Activated CD4-positive, alpha-beta T cell treated with anti-CD3 and anti-CD28 coated beads, Interleukin-2, amount 10 ng/mL, durations not matched to agents 24 days and 14 days (primary cell): Measurements from ENCODE around the gene AK5. TPM values are rescaled to one million over a fixed set of nuclear protein-coding genes. Genes with fewer than 3 reads are reported as not detected.

Source experiments
- DNase-seq: peaks from one replicate; pipeline ENCODE4 v3.0.0; 2022
- H3K27ac Mint-ChIP-seq: one replicate; pipeline ENCODE4 v1.8.0; 2022; ENCODE audit warnings: mild to moderate bottlenecking, mixed read lengths
- H3K27me3 Mint-ChIP-seq: one replicate; pipeline ENCODE4 v1.8.0; 2022; ENCODE audit warnings: mixed read lengths
- H3K36me3 Mint-ChIP-seq: one replicate; pipeline ENCODE4 v1.8.0; 2022; ENCODE audit warnings: low read depth, mild to moderate bottlenecking, mixed read lengths
- H3K4me1 Mint-ChIP-seq: one replicate; pipeline ENCODE4 v1.8.0; 2021; ENCODE audit warnings: mixed read lengths
- H3K4me3 Mint-ChIP-seq: one replicate; pipeline ENCODE4 v1.8.0; 2022; ENCODE audit warnings: mild to moderate bottlenecking, moderate library complexity, mixed read lengths
- H3K9me3 Mint-ChIP-seq: one replicate; pipeline ENCODE4 v1.8.0; 2021; ENCODE audit warnings: mixed read lengths
- intact Hi-C: fragments of 100-400 bp; cut with micrococcal nuclease; formaldehyde crosslinking; loops from one replicate; pipeline ENCODE4 v1.15.1; 2023
- total RNA-seq: library from RNA; stranded (reverse); gene quantifications from 2 replicates; pipeline ENCODE4 v1.2.3, GENCODE V29; 2022

AK5 gene
- total RNA-seq, 1 donor from 2014 or later = 0.05 TPM

DNA sequence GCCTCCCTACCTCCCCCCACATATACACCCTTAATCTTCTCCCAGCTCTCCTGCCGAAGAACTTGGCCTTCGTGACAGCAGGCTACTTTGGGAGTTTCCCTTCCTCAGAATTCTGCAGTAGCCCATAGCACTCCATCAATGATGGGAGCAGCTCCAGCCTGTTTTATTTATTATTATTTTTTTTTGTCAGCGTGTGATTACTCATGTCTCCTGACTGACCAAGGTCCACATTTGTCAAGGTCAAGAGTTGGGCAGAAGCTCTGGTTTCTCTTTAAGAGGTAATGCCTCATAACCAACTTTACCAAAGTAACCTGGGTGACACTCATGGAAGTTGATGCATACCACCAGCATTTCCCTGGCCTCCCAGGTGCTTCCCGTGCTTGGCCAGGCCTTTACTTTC is 275.2 kb downstream of the AK5 start:
- peaks cover 4% of the 10 kb centered on the region for H3K36me3 Mint-ChIP-seq

DNA sequence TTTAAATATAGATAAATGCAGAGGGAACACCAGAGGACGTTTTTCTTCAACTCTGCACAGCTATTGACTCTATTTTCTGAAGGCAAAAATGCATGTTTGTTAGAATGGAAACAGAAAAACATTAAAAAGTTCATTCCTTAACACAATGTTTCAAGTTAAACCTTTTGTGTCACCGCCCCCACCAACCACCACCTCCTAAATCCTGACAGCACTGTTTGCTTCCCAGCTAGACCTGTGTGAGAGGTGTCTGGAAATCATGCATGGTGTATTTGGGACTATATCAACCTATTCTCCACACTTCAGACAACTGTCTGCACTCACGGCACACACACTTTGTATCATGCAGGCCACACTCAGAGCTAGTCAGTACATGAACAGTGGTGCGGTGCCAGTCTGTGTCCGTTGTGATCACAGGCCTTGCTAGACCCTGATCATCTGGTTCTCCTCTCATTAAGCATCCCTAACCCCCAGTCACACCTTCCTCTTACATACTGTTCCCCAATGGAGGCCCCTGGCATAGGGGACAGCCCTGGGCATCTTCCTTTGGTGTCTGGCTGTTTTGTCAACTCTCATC is 276.9 kb downstream of the AK5 start:
- no peak for DNase-seq
- Mint-ChIP-seq H3K27ac (no peak overlapping the region), H3K36me3 (peaks cover 4% of the 10 kb centered on the region), H3K9me3 (no peaks in the 10 kb centered on the region), H3K27me3 (no peaks in the 10 kb centered on the region), H3K4me3 (no peak overlapping the region), H3K4me1 (no peaks in the 10 kb centered on the region)
- intact Hi-C loops = no loop called here

More for the DNA sequence above, 275.2 kb downstream of the AK5 start:
- intact Hi-C loops = no loop called here
- no peaks in the 10 kb centered on the region for H3K27me3 Mint-ChIP-seq
- H3K27ac Mint-ChIP-seq = no peak overlapping the region
- H3K4me3 Mint-ChIP-seq = no peak overlapping the region
- DNase-seq = no peak
- no peaks in the 10 kb centered on the region for H3K4me1 Mint-ChIP-seq
- no peaks in the 10 kb centered on the region for H3K9me3 Mint-ChIP-seq

DNA sequence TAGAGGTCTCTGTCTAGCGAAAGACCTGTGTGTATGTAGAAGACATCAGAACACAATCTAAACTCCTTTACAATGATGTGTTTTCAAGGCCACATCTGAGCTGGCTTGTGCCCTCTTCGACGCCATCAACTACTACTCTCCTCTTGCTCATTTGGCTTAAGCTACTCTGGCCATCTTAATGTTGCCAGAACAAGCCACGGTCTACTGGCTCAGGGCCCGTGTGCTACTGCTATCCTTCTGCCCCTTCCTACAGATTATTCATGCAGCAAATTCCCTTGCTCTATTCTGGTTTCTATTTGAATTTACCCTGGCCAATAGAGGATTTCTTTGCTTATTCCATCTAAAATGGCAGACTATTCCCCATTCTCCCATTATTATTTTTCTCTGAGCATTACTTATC is 278.9 kb downstream of the AK5 start:
- no peak for DNase-seq
- no peaks in the 10 kb centered on the region for H3K27me3 Mint-ChIP-seq
- intact Hi-C loops = no loop called here
- H3K36me3 Mint-ChIP-seq = peaks cover 12% of the 10 kb centered on the region
- H3K27ac Mint-ChIP-seq = no peak overlapping the region
- H3K4me3 Mint-ChIP-seq = no peak overlapping the region
- H3K9me3 Mint-ChIP-seq = no peaks in the 10 kb centered on the region
- H3K4me1 Mint-ChIP-seq = no peaks in the 10 kb centered on the region

DNA sequence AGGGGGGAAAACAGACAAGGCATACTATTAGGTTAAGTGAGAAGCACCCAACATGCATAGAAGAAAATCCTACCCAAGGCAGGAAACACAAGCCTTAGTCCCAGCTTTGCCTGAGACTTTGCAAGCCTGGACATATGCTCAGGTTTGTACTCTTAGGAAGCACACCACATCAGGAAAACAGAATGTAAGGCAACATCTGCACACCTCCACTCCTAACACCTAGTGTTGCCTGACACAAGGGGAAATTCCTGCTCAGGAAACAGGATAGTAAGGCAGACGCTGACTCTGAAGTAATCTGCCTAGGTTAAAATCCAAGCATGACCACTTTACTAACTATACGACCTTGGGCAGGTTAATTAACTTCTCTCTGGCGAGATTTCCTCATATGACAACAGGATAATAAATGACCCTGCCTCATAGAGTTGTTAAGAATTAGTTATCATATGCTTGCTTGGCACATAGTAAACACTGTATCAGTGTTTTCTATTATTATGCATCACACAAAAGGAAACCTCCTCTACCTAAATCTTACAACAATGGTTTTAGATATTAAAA is 280.9 kb downstream of the AK5 start:
- Mint-ChIP-seq H3K36me3 (peaks cover 30% of the 10 kb centered on the region), H3K9me3 (no peaks in the 10 kb centered on the region), H3K4me1 (peaks cover 2% of the 10 kb centered on the region), H3K4me3 (no peak overlapping the region), H3K27me3 (no peaks in the 10 kb centered on the region), H3K27ac (no peak overlapping the region)
- DNase-seq = no peak
- intact Hi-C loops = no loop called here

DNA sequence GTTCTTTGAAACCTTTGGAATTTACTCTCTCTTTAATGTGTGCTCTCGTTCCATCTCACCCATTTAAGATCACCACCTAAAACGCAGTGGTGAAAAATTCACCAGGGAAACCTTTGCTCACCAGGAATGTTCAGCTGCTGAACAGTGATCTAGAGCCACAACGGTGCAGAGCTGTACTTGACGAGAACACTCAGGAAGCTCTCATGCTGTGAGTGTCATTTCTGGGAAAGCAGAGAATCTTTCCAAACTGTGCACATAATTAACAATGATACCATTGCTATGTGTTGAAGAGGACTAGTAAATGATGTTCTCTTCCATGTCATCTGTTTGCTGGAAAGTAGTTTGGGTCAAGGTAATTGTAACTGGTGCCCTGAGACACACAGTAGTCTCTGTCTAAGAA is 283.5 kb downstream of the AK5 start:
- Mint-ChIP-seq H3K4me3 (no peak overlapping the region), H3K36me3 (peaks cover 43% of the 10 kb centered on the region), H3K27ac (no peak overlapping the region), H3K4me1 (peaks cover 2% of the 10 kb centered on the region), H3K27me3 (no peaks in the 10 kb centered on the region), H3K9me3 (no peaks in the 10 kb centered on the region)
- no peak for DNase-seq
- intact Hi-C loops = no loop called here

DNA sequence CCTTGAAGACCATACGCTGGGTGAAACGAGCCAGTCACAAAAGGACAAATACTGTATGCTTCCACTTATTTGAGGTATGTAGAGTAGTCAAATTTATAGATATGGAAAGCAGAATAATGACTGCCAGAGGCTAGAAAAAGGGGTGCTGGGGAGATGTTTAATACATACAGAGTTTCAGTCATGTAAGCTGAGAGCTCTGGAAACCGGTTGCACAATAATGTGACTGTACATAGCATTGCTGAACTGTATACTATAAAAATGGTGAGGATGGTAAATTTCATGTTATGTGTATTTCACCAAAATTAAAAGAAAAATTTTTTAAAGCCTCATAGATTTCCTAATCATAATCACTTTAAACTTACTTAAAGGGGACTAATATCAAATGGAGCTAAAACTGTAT is 289.8 kb downstream of the AK5 start:
- peaks cover 50% of the 10 kb centered on the region for H3K36me3 Mint-ChIP-seq
- no peaks in the 10 kb centered on the region for H3K9me3 Mint-ChIP-seq
- H3K27ac Mint-ChIP-seq = no peak overlapping the region
- H3K4me1 Mint-ChIP-seq = peaks cover 2% of the 10 kb centered on the region
- no peak for DNase-seq
- no peak overlapping the region for H3K4me3 Mint-ChIP-seq
- intact Hi-C loops = loop anchor here (10.0 kb wide), 1 partner anchor 113 kb away; the partner anchor contains the start of gene ZZZ3
- no peaks in the 10 kb centered on the region for H3K27me3 Mint-ChIP-seq

DNA sequence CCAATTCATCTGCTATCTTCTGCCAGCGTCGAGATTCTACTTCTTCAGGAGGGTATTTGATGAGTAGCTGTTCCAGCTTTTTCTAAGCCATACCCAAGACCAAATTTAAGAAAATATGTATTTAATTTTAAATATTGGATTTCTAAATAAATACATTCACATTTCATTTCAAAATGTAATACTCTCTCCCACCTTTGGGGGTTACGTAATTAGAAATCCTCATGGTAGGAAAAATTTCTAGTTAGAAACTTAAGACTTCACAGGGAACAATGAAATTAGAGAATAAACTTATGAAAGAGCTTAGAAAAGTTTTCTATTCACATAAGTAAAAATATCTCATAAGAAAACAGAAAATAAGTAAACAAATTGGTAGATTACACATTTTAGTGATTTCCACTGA is 297.7 kb downstream of the AK5 start:
- intact Hi-C loops = loop anchor here (10.0 kb wide), 1 partner anchor 105 kb away; the partner anchor contains the start of gene ZZZ3
- Mint-ChIP-seq H3K9me3 (no peaks in the 10 kb centered on the region), H3K4me3 (no peak overlapping the region), H3K27ac (no peak overlapping the region), H3K36me3 (peaks cover 42% of the 10 kb centered on the region), H3K27me3 (no peaks in the 10 kb centered on the region), H3K4me1 (no peaks in the 10 kb centered on the region)
- no peak for DNase-seq

DNA sequence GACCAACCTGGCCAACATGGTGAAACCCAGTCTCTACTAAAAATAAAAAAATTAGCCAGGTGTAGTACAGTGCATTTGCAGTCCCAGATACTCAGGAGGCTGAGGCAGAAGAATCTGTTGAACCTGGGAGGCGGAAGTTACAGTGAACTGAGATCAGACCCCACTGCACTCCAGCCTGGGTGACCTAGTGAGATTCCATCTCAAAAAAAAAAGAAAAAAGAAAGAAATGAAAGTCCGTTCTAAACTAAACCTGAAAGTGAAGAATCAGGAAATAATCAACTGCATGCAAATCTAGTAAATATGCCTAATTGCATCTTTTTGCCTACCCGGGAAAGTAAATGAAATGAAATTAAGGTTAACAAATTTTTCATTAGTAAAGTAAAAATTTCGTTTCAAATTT is 301.1 kb downstream of the AK5 start:
- Mint-ChIP-seq H3K27ac (no peak overlapping the region), H3K4me3 (no peak overlapping the region), H3K4me1 (peaks cover 3% of the 10 kb centered on the region), H3K27me3 (no peaks in the 10 kb centered on the region), H3K9me3 (no peaks in the 10 kb centered on the region), H3K36me3 (peaks cover 26% of the 10 kb centered on the region)
- DNase-seq = no peak
- intact Hi-C loops = no loop called here

DNA sequence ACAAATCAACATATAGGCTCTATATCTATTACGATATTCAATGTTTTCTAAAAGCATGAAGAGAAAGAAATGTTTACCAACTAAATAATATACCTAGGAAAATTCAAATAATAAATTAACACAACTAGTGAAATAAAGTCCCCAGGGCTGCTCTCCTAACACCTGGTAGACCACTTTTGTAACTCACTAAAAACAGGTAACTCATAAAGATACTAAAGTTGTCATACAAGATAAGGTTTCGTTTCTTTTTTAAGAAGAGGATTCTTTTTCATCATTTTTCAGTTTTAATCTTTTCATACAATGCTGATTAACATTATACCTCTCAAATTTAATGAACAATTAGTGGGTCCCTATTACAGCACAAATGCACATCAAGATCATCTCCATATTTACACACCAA is 301.7 kb downstream of the AK5 start:
- no peak overlapping the region for H3K27ac Mint-ChIP-seq
- intact Hi-C loops = no loop called here
- peaks cover 28% of the 10 kb centered on the region for H3K36me3 Mint-ChIP-seq

DNA sequence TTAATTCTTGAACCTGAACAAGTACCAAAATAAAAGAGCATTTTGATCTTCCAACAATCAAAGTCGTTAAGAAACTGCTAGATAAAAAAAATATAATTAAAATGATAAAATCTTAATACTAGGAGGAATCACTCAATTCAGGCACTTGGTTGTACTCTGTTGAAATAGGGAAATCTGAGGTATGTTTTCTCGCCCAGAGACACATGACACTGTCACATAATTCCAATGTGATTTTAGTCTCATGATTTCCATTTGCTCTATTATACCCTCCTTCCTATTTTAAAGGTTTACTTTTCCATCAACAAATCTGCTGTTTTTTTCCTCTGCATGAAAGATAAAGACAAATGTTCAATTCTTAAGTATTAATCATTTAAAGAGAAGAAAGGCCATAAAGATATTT is 303.1 kb downstream of the AK5 start:
- no peaks in the 10 kb centered on the region for H3K27me3 Mint-ChIP-seq
- no peaks in the 10 kb centered on the region for H3K9me3 Mint-ChIP-seq
- H3K4me3 Mint-ChIP-seq = no peak overlapping the region
- peaks cover 27% of the 10 kb centered on the region for H3K36me3 Mint-ChIP-seq
- DNase-seq = no peak
- peaks cover 3% of the 10 kb centered on the region for H3K4me1 Mint-ChIP-seq
- no peak overlapping the region for H3K27ac Mint-ChIP-seq
- intact Hi-C loops = no loop called here

More for the DNA sequence above, 301.7 kb downstream of the AK5 start:
- Mint-ChIP-seq H3K4me1 (peaks cover 3% of the 10 kb centered on the region), H3K27me3 (no peaks in the 10 kb centered on the region), H3K4me3 (no peak overlapping the region), H3K9me3 (no peaks in the 10 kb centered on the region)
- DNase-seq = no peak

DNA sequence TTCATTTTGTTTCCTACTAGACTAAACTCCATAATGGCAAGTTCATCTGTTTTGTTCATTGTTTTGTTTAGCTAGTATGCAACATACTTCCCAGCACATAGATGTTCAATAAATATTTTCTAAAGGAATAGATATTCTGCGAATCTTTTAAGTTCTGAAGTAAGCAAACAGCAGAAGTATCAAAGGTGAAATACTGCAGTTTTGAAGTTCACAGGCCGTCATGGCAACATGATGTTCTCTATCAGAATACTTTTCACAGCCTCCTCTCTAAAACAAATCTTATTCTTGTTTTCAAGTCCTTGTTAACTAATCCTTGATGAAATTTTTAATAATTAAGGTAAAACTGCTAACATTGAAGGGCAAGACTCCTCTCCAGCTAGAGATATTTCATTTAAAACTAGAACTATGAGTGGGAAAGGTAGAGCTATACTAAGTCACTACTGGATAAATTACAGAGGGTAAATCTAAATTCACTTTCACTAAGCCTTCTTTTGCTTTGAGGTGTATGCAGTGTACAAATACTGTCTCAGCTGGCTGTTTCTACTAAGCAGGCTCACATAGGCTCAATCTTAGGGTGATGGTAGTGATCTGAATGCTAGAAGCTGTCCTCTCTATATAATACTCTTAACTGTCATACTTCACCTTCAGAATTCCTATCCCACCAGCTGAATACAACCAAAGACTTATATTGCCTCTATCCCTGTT is 303.9 kb downstream of the AK5 start:
- intact Hi-C loops = no loop called here
- Mint-ChIP-seq H3K27me3 (no peaks in the 10 kb centered on the region), H3K4me3 (no peak overlapping the region), H3K36me3 (peaks cover 23% of the 10 kb centered on the region), H3K9me3 (no peaks in the 10 kb centered on the region), H3K4me1 (peaks cover 3% of the 10 kb centered on the region), H3K27ac (no peak overlapping the region)
- no peak for DNase-seq

DNA sequence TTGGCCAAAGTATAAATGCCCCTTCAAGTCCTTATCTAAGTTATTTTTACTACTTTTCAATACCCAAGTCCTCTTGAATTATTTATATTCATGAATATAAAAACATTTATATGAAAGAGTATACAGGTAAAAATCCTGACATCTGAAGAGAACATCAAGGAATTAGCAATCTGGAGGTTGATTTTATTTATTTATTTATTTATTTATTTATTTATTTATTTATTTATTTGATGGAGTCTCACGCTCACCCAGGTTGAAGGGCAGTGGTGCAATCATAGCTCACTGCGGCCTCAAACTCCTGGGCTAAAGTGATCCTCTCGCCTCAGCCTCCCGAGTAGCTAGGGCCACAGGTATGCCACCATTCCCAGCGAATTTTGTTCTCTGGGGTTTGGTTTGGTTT is 307.4 kb downstream of the AK5 start:
- H3K27me3 Mint-ChIP-seq = no peaks in the 10 kb centered on the region
- no peak for DNase-seq
- no peak overlapping the region for H3K27ac Mint-ChIP-seq
- peaks cover 19% of the 10 kb centered on the region for H3K36me3 Mint-ChIP-seq
- no peak overlapping the region for H3K4me3 Mint-ChIP-seq
- intact Hi-C loops = no loop called here
- no peaks in the 10 kb centered on the region for H3K9me3 Mint-ChIP-seq
- peaks cover 9% of the 10 kb centered on the region for H3K4me1 Mint-ChIP-seq

DNA sequence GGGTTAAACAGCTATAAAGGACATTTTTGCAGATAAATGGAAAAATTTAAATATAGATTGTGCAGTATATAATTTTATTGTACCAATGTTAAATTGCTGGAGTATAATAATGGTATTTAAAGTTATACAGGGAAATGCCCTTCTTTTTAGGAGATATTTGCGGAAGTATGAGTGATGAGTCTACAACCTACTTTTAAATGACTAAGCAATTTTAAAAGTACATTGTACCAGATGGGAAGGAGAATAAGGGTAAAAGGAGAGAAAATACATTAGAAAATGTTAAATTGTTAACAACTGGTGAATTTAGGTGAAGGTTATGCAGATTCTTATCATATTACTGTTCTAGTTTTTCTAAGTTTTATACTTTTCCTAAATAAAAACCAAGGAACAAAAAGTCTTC is 308.8 kb downstream of the AK5 start:
- Mint-ChIP-seq H3K36me3 (peaks cover 25% of the 10 kb centered on the region), H3K4me3 (no peak overlapping the region), H3K27me3 (no peaks in the 10 kb centered on the region), H3K9me3 (no peaks in the 10 kb centered on the region), H3K4me1 (peaks cover 9% of the 10 kb centered on the region), H3K27ac (no peak overlapping the region)
- intact Hi-C loops = no loop called here
- DNase-seq = no peak

DNA sequence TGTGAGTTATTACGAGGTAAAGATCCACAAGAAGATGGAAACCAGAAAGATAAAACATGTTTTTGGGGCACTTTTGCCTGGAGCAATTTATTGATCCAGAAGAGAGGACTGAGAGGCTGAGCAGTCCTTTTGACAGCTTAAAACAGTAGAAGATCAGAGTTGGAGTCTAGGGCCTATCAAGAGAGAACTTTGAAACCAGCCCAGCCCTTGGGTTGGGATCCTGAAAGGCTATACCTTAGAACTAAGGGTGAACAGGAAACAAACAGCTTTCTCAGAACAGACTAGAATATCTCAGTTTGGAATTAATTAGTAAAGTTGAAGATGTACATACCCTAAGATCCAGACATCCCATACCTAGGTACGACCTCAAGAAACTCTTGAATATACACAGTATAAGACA is 311.1 kb downstream of the AK5 start:
- Mint-ChIP-seq H3K27ac (no peak overlapping the region), H3K36me3 (peaks cover 34% of the 10 kb centered on the region), H3K4me3 (no peak overlapping the region), H3K27me3 (no peaks in the 10 kb centered on the region), H3K4me1 (peaks cover 9% of the 10 kb centered on the region), H3K9me3 (peaks cover 3% of the 10 kb centered on the region)
- intact Hi-C loops = no loop called here
- DNase-seq = no peak
